HCT116 (cell line): Measurements from ENCODE around the gene METTL22. TPM values are rescaled to one million over a fixed set of nuclear protein-coding genes. Genes with fewer than 3 reads are reported as not detected.

Experiments
- ATAC-seq: fragments of 200-7000 bp; cut with Tn5 transposase; 2 replicates; pipeline ENCODE4 v1.9.1; 2020; ENCODE audit warnings: mild to moderate bottlenecking, moderate library complexity
- BruUV-seq: library from RNA; stranded (reverse); fragments of 400-500 nt; replicated peaks from 2 replicates; lab custom pipeline; 2021; lab: Mats Ljungman, UMichigan
- CTCF ChIA-PET: fragments of 300-600 bp; sonication (Branson Sonifier 250); formaldehyde crosslinking; loops from one replicate; lab custom pipeline; 2021; ENCODE audit warnings: antibody characterized with exemption; lab: Charles Lee
- POLR2A ChIA-PET: fragments of 300-600, 350-600 bp; sonication (Branson Sonifier 250); formaldehyde crosslinking; loops from one replicate; lab custom pipeline; 2021; ENCODE audit warnings: antibody characterized with exemption; lab: Charles Lee
- RAD21 ChIA-PET, 2 experiments: fragments of 300-600 bp; sonication (Branson Sonifier 250); formaldehyde crosslinking; loops; one replicate each; lab custom pipeline; 2023; ENCODE audit warnings: low total read pairs in 2 of 2; ENCODE audit not compliant: uncharacterized antibody in 2 of 2, unreplicated experiment in 2 of 2, low non-redundant PET in 1 of 2; lab: Charles Lee
- DNase-seq: peaks from one replicate; pipeline ENCODE4 v3.0.0-alpha.2; 2010; ENCODE audit warnings: low read depth, low spot score
- H2AFZ ChIP-seq: fragments of 200-600 bp; shearing (Covaris generic), sonication (generic); 2 replicates; pipeline ENCODE4 v1.6.1; 2017; ENCODE audit warnings: low read depth, mixed run types, mixed read lengths, antibody characterized with exemption, low read length; ENCODE audit not compliant: poor library complexity, severe bottlenecking
- H3K27ac ChIP-seq: 2 replicates; pipeline ENCODE4 v1.5.1; 2012; ENCODE audit warnings: low read depth, low read length
- H3K27me3 ChIP-seq: fragments of 200-600 bp; sonication (generic); 2 replicates; pipeline ENCODE4 v1.6.1; 2016; ENCODE audit warnings: mixed run types, low read length, mixed read lengths; ENCODE audit not compliant: insufficient read depth
- H3K36me3 ChIP-seq, 2 experiments: fragments of 200-500 bp in 1 of 2; fragments of 200-600 bp in 1 of 2; sonication (Bioruptor generic) in 1 of 2; sonication (generic) in 1 of 2; 2 replicates each; pipeline versions ENCODE4 v1.5.1 to v1.6.1; 2014 to 2016; ENCODE audit warnings: low read length in 2 of 2, inconsistent platforms in 1 of 2, mixed read lengths in 1 of 2, mixed run types in 1 of 2; ENCODE audit not compliant: insufficient read depth in 2 of 2, control insufficient read depth in 1 of 2
- H3K4me1 ChIP-seq, 2 experiments: fragments of 200-600 bp in 1 of 2; sonication (generic) in 1 of 2; 2 replicates each; pipeline versions ENCODE4 v1.5.1 to v1.6.1; 2012 to 2017; ENCODE audit warnings: low read length in 2 of 2, inconsistent platforms in 1 of 2, mild to moderate bottlenecking in 1 of 2, mixed read lengths in 1 of 2, mixed run types in 1 of 2, moderate library complexity in 1 of 2; ENCODE audit not compliant: insufficient read depth in 2 of 2, control insufficient read depth in 1 of 2
- H3K4me2 ChIP-seq: fragments of 200-600 bp; sonication (generic); 2 replicates; pipeline ENCODE4 v1.6.1; 2017; ENCODE audit warnings: mixed run types, low read length, mixed read lengths
- H3K4me3 ChIP-seq, 2 experiments: fragments of 200-600 bp in 1 of 2; sonication (generic) in 1 of 2; replicated peaks in 1 of 2; 2 replicates each; pipeline ENCODE4 v1.5.1; 2011 to 2016; ENCODE audit warnings: low read length in 2 of 2, control low read depth in 1 of 2, low read depth in 1 of 2, mild to moderate bottlenecking in 1 of 2, mixed read lengths in 1 of 2, mixed run types in 1 of 2
- H3K79me2 ChIP-seq: fragments of 200-600 bp; sonication (generic); 2 replicates; pipeline ENCODE4 v1.6.1; 2017; ENCODE audit warnings: mild to moderate bottlenecking, mixed run types, low read length, moderate library complexity, mixed read lengths; ENCODE audit not compliant: insufficient read depth
- H3K9ac ChIP-seq: fragments of 200-600 bp; sonication (generic); 2 replicates; pipeline ENCODE4 v1.6.1; 2016; ENCODE audit warnings: low read length, mixed read lengths
- H3K9me2 ChIP-seq: fragments of 200-600 bp; sonication (generic), shearing (Covaris generic); 2 replicates; pipeline ENCODE4 v1.6.1; 2017; ENCODE audit warnings: mixed run types, mild to moderate bottlenecking, moderate library complexity; ENCODE audit not compliant: insufficient read depth
- H3K9me3 ChIP-seq, 2 experiments: fragments of 200-500 bp in 1 of 2; fragments of 200-600 bp in 1 of 2; sonication (Bioruptor generic) in 1 of 2; sonication (generic) in 1 of 2; 2 replicates each; pipeline ENCODE4 v1.6.1; 2014 to 2017; ENCODE audit warnings: low read length in 2 of 2, mixed read lengths in 2 of 2, inconsistent platforms in 1 of 2, low read depth in 1 of 2, mild to moderate bottlenecking in 1 of 2, mixed run types in 1 of 2, moderate library complexity in 1 of 2; ENCODE audit not compliant: control insufficient read depth in 1 of 2, insufficient read depth in 1 of 2
- H4K20me1 ChIP-seq: fragments of 200-600 bp; sonication (generic), shearing (Covaris generic); 2 replicates; pipeline ENCODE4 v1.6.1; 2017; ENCODE audit warnings: mixed run types, mild to moderate bottlenecking, moderate library complexity; ENCODE audit not compliant: insufficient read depth
- ATF3 ChIP-seq: IDR thresholded peaks from 2 replicates; pipeline ENCODE4 v1.6.1; 2012
- EGR1 ChIP-seq: IDR thresholded peaks from 2 replicates; pipeline ENCODE4 v1.6.1; 2012; ENCODE audit warnings: low read depth
- POLR2A ChIP-seq: IDR thresholded peaks from 2 replicates; pipeline ENCODE4 v1.7.0; 2011; ENCODE audit warnings: borderline replicate concordance; ENCODE audit not compliant: insufficient read depth, insufficient read length; ENCODE audit errors: extremely low read depth
- POLR2AphosphoS5 ChIP-seq: IDR thresholded peaks from 2 replicates; pipeline ENCODE4 v1.6.1; 2011; ENCODE audit warnings: mild to moderate bottlenecking, low read depth, low read length, moderate library complexity
- SRF ChIP-seq: IDR thresholded peaks from 2 replicates; pipeline ENCODE4 v1.6.1; 2012; ENCODE audit warnings: low read depth
- TCF7L2 ChIP-seq: IDR thresholded peaks from 2 replicates; pipeline ENCODE4 v1.7.0; 2011; ENCODE audit warnings: borderline replicate concordance, inconsistent platforms; ENCODE audit not compliant: insufficient read depth, insufficient read length; ENCODE audit errors: extremely low read depth
- YY1 ChIP-seq: IDR thresholded peaks from 2 replicates; pipeline ENCODE4 v1.6.1; 2011; ENCODE audit warnings: low read length, low read depth, moderate library complexity, mild to moderate bottlenecking; ENCODE audit not compliant: insufficient replicate concordance; ENCODE audit errors: extremely low read depth
- ZFX ChIP-seq: fragments of 450-650 bp; IDR thresholded peaks from 2 replicates; pipeline ENCODE4 v1.6.1; 2017
- intact Hi-C: fragments of 100-400 bp; cut with micrococcal nuclease; formaldehyde crosslinking; loops from 2 replicates; pipeline ENCODE4 v1.10.0; 2022
- total RNA-seq: library from RNA; stranded (reverse); gene quantifications from one replicate; pipeline ENCODE4 v1.2.1, GENCODE V29; 2021; ENCODE audit not compliant: unreplicated experiment
- TF ChIP-seq, protein P1 (sequence below): IDR thresholded peaks from 2 replicates; pipeline ENCODE4 v1.6.1; 2012; ENCODE audit warnings: low read depth
- TF ChIP-seq, protein P2 (sequence below): IDR thresholded peaks from 2 replicates; pipeline ENCODE4 v1.6.1; 2012

The METTL22 gene
- total RNA-seq, 1 experiment from 2014 or later: 33.3 TPM

DNA sequence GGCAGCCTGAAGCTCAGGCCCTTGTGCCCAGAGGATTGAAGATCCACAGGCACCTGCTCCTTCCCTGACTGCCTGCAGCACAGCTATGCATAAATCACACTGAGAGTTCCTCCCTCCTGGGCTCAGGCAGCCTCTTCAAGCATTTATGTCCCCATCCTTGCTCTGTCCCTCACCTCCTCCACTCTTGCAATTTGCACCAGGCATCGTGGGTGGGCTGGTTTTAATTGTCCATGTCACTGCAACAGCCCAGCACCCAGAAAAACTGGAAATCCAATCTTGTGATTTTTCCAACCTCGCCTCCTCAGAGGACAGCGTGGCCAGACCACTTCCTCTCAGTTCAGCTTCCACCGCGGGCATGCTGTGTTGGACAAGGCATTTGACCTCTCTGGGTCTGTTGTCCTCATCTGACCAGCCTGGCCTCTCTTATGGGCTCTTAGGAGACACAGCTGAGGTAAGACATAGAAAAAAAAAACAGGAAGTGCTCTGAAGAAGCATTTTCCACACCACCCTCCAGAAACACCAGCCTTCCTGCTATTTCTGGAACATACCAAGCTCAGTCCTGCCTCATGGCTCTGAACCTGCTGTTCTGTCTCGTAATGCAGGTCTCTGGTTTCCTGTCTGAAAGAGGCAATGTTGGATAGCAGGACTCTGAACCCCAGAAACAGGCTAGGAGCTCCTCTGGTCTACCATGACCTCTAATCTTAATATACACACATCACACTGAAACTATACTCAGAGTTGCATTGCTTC lies 39.5 kb upstream of the METTL22 start:
- ChIA-PET CTCF (interaction anchor here (1.9 kb wide), 1 partner anchor 10 kb away, joined by 4 read pairs; no protein-coding TSS in a partner anchor), POLR2A (no interaction called here), RAD21 (no interaction called here)
- Histone ChIP-seq H4K20me1 (no peaks in the 10 kb centered on the region), H3K36me3 (no peaks in the 10 kb centered on the region), H3K27me3 (no peaks in the 10 kb centered on the region), H3K9me2 (no peaks in the 10 kb centered on the region), H3K79me2 (no peaks in the 10 kb centered on the region), H3K4me2 (no peak overlapping the region), H3K4me3 (no peak overlapping the region), H3K4me1 (peaks cover 0 to 13% of the 10 kb centered on the region in 2 experiments; a peak in 2 of 4 replicates), H2AFZ (no peak overlapping the region), H3K9ac (no peak overlapping the region), H3K27ac (no peak overlapping the region), H3K9me3 (no peaks in the 10 kb centered on the region)
- BruUV-seq: no TSS peak
- ATAC-seq: no peak
- DNase-seq: no peak
- intact Hi-C loops: no loop called here
- TF ChIP-seq SRF (no peak), POLR2AphosphoS5 (no peak), TCF7L2 (no peak), ATF3 (no peak), POLR2A (no peak), EGR1 (no peak), ZFX (no peak), YY1 (no peak)
- TF ChIP-seq, protein P1, sequence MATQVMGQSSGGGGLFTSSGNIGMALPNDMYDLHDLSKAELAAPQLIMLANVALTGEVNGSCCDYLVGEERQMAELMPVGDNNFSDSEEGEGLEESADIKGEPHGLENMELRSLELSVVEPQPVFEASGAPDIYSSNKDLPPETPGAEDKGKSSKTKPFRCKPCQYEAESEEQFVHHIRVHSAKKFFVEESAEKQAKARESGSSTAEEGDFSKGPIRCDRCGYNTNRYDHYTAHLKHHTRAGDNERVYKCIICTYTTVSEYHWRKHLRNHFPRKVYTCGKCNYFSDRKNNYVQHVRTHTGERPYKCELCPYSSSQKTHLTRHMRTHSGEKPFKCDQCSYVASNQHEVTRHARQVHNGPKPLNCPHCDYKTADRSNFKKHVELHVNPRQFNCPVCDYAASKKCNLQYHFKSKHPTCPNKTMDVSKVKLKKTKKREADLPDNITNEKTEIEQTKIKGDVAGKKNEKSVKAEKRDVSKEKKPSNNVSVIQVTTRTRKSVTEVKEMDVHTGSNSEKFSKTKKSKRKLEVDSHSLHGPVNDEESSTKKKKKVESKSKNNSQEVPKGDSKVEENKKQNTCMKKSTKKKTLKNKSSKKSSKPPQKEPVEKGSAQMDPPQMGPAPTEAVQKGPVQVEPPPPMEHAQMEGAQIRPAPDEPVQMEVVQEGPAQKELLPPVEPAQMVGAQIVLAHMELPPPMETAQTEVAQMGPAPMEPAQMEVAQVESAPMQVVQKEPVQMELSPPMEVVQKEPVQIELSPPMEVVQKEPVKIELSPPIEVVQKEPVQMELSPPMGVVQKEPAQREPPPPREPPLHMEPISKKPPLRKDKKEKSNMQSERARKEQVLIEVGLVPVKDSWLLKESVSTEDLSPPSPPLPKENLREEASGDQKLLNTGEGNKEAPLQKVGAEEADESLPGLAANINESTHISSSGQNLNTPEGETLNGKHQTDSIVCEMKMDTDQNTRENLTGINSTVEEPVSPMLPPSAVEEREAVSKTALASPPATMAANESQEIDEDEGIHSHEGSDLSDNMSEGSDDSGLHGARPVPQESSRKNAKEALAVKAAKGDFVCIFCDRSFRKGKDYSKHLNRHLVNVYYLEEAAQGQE: no peak
- TF ChIP-seq, protein P2, sequence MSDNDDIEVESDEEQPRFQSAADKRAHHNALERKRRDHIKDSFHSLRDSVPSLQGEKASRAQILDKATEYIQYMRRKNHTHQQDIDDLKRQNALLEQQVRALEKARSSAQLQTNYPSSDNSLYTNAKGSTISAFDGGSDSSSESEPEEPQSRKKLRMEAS: no peak
